ENCODE data around the gene ADAT2. TPM values are rescaled to one million over a fixed set of nuclear protein-coding genes. Genes with fewer than 3 reads are reported as not detected.

Gene ADAT2
- total RNA-seq, 1 donor from 2014 or later: 6.3 TPM

DNA sequence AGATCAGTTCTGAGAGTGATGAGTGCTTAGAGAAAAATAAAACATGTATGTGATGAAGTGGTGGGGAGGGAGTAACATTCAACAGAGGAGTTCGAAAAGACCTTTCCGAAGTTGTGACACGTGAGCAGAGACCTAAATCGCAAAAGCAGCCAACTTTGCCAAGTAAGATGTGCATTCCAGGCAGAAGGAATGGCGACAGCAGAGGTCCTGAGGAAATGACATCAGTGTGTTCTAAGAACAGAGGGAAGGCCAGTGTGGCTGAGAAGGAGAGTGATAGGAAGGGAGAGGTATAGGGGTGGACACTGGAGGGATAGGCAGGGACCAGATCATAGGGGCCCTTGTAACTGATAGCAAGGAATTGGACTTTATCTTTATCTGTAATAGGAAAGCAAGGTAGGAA is 51.3 kb downstream of the ADAT2 start:
- no peak overlapping the region for H3K4me3 ChIP-seq (ENCODE audit: low read depth, low read length)
- TF ChIP-seq, protein P1, sequence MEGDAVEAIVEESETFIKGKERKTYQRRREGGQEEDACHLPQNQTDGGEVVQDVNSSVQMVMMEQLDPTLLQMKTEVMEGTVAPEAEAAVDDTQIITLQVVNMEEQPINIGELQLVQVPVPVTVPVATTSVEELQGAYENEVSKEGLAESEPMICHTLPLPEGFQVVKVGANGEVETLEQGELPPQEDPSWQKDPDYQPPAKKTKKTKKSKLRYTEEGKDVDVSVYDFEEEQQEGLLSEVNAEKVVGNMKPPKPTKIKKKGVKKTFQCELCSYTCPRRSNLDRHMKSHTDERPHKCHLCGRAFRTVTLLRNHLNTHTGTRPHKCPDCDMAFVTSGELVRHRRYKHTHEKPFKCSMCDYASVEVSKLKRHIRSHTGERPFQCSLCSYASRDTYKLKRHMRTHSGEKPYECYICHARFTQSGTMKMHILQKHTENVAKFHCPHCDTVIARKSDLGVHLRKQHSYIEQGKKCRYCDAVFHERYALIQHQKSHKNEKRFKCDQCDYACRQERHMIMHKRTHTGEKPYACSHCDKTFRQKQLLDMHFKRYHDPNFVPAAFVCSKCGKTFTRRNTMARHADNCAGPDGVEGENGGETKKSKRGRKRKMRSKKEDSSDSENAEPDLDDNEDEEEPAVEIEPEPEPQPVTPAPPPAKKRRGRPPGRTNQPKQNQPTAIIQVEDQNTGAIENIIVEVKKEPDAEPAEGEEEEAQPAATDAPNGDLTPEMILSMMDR (conservative IDR thresholded peaks at IDR 0.05; ENCODE audit: low read depth, low read length): no peak
- no peak for DNase-seq (ENCODE audit: low read depth)

DNA sequence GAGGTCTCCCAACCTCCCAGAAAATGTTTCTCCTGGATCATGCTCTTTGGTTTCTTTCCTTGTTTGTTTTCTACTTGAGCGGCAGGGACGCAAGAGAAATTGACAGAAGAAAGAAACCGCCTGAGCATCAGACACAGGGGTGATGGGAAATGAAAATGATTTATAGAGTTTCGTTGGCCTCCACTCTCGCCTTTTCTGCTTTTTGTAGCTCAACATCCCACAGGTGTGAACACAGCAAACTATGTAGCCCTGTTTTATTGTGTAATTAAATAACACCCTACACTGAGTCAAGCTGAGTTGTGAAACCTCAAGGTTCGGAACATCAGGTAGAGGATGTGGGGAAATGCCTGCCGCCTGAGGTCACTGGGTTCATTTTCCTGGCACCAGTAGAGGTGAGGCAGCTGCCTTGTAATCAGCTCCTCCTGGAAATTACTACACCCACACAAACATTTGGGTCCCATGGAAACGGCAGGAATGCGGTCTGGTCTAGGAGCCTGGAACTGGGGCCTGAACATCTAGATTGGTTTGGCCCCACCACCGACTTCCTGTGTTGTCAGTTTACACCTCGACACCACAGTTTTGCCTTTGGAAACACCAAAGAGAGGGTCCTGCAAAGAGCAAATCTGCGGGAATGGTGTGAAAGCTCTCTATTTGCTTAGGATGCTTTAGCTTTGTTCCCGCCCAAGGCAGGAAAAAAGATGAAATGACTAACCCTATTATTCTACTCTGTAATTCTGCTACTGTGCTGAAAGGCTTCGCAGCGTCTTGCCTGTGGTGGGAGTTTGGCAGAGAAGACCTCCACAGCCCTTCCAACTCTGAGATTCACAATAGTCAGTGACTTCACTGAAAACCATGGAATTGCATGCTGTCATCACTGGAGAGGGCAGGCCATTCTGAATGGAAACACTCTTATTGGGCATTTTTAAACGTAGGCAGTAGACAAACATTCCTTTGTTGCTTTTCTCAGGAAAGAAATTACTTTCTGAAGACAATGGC is 53.0 kb downstream of the ADAT2 start:
- DNase-seq (ENCODE audit: low read depth): peak; percentile 96
- H3K4me3 ChIP-seq (ENCODE audit: low read depth, low read length): no peak overlapping the region
- TF ChIP-seq, protein P1 (conservative IDR thresholded peaks at IDR 0.05; ENCODE audit: low read depth, low read length): no peak

DNA sequence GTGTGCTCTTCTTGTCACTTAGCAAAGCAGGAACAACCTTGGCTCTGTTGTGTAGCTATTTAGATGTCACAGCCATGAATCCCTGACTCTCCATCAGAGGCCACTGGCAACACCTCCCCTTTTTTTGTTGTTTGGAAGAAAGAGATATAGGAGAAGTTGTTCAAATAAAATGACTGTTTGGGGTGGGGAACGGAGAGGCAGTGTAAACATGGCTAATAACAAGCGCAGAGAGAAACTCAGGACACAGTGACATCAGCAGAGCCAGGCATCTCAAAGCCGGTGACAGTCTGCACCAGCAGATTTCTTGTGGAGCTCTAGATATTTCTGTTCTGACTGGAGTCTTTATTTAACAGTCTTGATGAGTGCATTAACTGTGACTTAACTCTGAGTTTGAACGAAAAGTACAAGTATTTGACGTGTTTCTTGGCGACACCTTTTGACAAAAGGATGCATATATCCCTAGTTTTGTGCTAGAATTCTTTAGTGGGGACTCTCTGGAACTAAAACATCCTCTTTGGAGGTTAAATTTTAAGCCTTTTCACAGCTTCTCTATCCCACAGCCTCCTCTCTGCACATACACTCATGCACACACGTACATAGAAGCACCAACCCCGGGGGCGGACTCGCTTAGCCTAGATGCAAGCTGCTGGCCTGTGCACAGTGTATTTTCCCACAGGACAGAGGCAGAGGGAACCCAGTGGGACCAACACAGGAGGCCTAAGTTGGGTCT is 53.8 kb downstream of the ADAT2 start:
- H3K4me3 ChIP-seq (ENCODE audit: low read depth, low read length): no peak overlapping the region
- DNase-seq (ENCODE audit: low read depth): no peak
- TF ChIP-seq, protein P1 (conservative IDR thresholded peaks at IDR 0.05; ENCODE audit: low read depth, low read length): no peak

DNA sequence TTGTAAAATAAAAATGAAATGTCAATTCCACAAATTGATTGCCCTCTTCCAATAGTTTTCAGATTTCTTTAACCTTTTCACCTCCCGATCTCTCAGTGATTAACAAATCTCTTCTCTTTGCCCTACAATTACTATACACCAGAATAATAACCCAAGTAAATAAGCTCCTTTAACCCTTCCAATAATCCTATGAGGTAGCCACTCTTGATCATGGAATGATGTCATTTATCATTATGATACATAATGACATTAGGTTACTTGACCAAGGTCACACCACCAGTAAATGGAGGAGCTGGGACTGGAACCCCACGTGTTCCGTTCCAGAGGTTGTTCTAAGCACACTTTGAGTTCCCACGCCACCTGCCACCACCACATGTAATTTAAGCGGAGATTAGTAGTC is 54.8 kb downstream of the ADAT2 start:
- TF ChIP-seq, protein P1 (conservative IDR thresholded peaks at IDR 0.05; ENCODE audit: low read depth, low read length): no peak
- H3K4me3 ChIP-seq (ENCODE audit: low read depth, low read length): no peak overlapping the region
- no peak for DNase-seq (ENCODE audit: low read depth)

DNA sequence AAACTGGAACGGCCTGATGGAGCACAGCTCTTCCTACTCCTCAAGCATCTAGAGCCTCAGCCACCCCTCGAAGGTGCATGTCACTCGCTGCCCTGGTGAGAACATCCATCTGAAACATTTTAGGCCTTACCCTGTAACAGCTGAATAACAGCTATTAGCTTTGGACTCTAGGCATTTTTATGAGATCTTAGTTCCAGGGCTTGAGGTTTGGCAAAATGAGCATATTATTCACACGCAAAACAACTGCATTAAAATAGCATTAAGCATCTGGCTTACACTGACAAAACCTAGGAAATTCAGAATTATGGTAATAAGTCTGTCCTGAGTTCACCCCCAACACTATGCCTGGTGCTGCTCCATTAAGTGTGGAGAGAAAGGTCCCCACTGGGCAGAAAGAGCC is 56.1 kb downstream of the ADAT2 start:
- no peak for DNase-seq (ENCODE audit: low read depth)
- no peak overlapping the region for H3K4me3 ChIP-seq (ENCODE audit: low read depth, low read length)

DNA sequence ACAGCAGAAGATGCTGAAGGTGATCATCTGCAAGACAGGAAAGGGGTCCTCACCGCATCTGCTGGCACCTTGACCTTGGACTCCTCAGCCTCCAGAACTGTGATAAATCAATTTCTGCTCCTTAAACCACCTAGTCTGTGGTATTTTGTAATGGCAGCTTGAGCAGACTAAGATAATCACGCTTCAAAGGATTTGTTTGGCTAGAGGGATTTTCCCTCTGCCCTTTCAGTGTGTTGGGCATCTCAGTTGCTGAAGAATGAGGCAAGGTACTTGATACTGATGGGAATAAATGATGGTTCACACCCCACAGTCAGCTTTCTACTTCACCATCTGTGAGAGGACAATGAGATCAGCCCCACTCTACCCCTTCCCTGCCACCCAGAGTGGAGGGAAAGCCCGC is 60.2 kb downstream of the ADAT2 start:
- TF ChIP-seq, protein P1 (conservative IDR thresholded peaks at IDR 0.05; ENCODE audit: low read depth, low read length): no peak
- no peak for DNase-seq (ENCODE audit: low read depth)

More for the DNA sequence above, 56.1 kb downstream of the ADAT2 start:
- TF ChIP-seq, protein P1 (conservative IDR thresholded peaks at IDR 0.05; ENCODE audit: low read depth, low read length): no peak

More for the DNA sequence above, 60.2 kb downstream of the ADAT2 start:
- H3K4me3 ChIP-seq (ENCODE audit: low read depth, low read length): no peak overlapping the region
